HCT116 (cell line): ENCODE measurements around the gene GNAI2.

ENCODE experiments used
- CEBPB ChIP-seq: IDR thresholded peaks from 2 replicates; pipeline ENCODE4 v1.6.1; 2012; ENCODE audit warnings: low read depth
- CTCF ChIP-seq, 3 experiments: fragments of 200-600 bp in 1 of 3; sonication (generic) in 1 of 3; IDR thresholded peaks in 2 of 3; conservative IDR thresholded peaks in 1 of 3; 2 replicates each; pipeline ENCODE4 v1.5.1; 2012 to 2017; ENCODE audit warnings: low read depth in 2 of 3, low read length in 2 of 3, antibody characterized with exemption in 1 of 3, borderline replicate concordance in 1 of 3, control low read depth in 1 of 3, mild to moderate bottlenecking in 1 of 3, mixed read lengths in 1 of 3, mixed run types in 1 of 3, moderate library complexity in 1 of 3; ENCODE audit not compliant: insufficient read depth in 1 of 3
- EZH2 ChIP-seq: fragments of 200-600 bp; sonication (generic); IDR thresholded peaks from 2 replicates; pipeline ENCODE4 v1.6.1; 2017; ENCODE audit warnings: antibody characterized with exemption, mixed run types
- JUND ChIP-seq: IDR thresholded peaks from 2 replicates; pipeline ENCODE4 v1.6.1; 2012
- POLR2A ChIP-seq: IDR thresholded peaks from 2 replicates; pipeline ENCODE4 v1.7.0; 2011; ENCODE audit warnings: borderline replicate concordance; ENCODE audit not compliant: insufficient read depth, insufficient read length; ENCODE audit errors: extremely low read depth
- POLR2AphosphoS5 ChIP-seq: IDR thresholded peaks from 2 replicates; pipeline ENCODE4 v1.6.1; 2011; ENCODE audit warnings: mild to moderate bottlenecking, low read depth, low read length, moderate library complexity
- REST ChIP-seq: IDR thresholded peaks from 2 replicates; pipeline ENCODE4 v1.6.1; 2012; ENCODE audit warnings: low read depth

- no peak for TF ChIP-seq POLR2A
- no peak for TF ChIP-seq CEBPB
- no peak for TF ChIP-seq CTCF (IDR thresholded peaks at IDR 0.05 in 2 of 3, conservative IDR thresholded peaks at IDR 0.05 in 1 of 3; ENCODE audit: borderline replicate concordance in 1 of 3, insufficient read depth in 1 of 3, low read depth in 2 of 3, low read length in 2 of 3)
- no peak for TF ChIP-seq EZH2
- no peak for TF ChIP-seq REST
- no peak for TF ChIP-seq JUND
- 0 out of 2 replicates have a peak, but pooled peaks have one; percentile 18 for TF ChIP-seq POLR2AphosphoS5
Observed at GRCh38 chr3:50286322-50287227, 50.6 kb downstream of the GNAI2 start.
